IMR-90 (cell line): ENCODE data around the gene DNAJC5. TPM values are rescaled to one million over a fixed set of nuclear protein-coding genes. Genes with fewer than 3 reads are reported as not detected.

Experiments used
- ATAC-seq: fragments of 200-7000 bp; cut with Tn5 transposase; 2 replicates; pipeline ENCODE4 v1.9.1; 2020; ENCODE audit warnings: low read depth, mild to moderate bottlenecking, moderate library complexity
- BruUV-seq: library from RNA; stranded (reverse); fragments of 400-500 nt; replicated peaks from 2 replicates; lab custom pipeline; 2021; lab: Mats Ljungman, UMichigan
- CTCF ChIA-PET: fragments of 300-600 bp; formaldehyde crosslinking; extraction: SDS; loops from one replicate; lab custom pipeline; 2021; ENCODE audit warnings: antibody characterized with exemption; lab: Yijun Ruan, JAX
- POLR2A ChIA-PET: fragments of 300-600 bp; sonication (Branson Sonifier 250); formaldehyde crosslinking; loops from one replicate; lab custom pipeline; 2022; ENCODE audit warnings: antibody characterized with exemption; ENCODE audit not compliant: unreplicated experiment; lab: Charles Lee
- DNase-seq: peaks from one replicate; pipeline ENCODE4 v3.0.0; 2013
- H2AFZ ChIP-seq: replicated peaks from 2 replicates; pipeline ENCODE3; 2013; ENCODE audit warnings: low read length, mild to moderate bottlenecking; ENCODE audit not compliant: poor library complexity
- H2AK5ac ChIP-seq: 2 replicates; pipeline ENCODE4 v1.6.1; 2013; ENCODE audit warnings: low read depth, low read length, inconsistent platforms
- H2AK9ac ChIP-seq: replicated peaks from 2 replicates; pipeline ENCODE3; 2013; ENCODE audit warnings: mild to moderate bottlenecking, low read depth, low read length, moderate library complexity; ENCODE audit not compliant: poor library complexity
- H2BK120ac ChIP-seq: 2 replicates; pipeline ENCODE4 v1.6.1; 2013; ENCODE audit warnings: low read depth, low read length, inconsistent platforms
- H2BK15ac ChIP-seq: 3 replicates; pipeline ENCODE4 v1.6.1; 2013; ENCODE audit warnings: low read depth, low read length, inconsistent platforms
- H2BK20ac ChIP-seq: 2 replicates; pipeline ENCODE4 v1.6.1; 2013; ENCODE audit warnings: low read depth, mild to moderate bottlenecking, inconsistent platforms, low read length, moderate library complexity
- H2BK5ac ChIP-seq: 2 replicates; pipeline ENCODE4 v1.6.1; 2013; ENCODE audit warnings: mild to moderate bottlenecking, low read depth, low read length, inconsistent platforms; ENCODE audit not compliant: poor library complexity, severe bottlenecking
- H3K14ac ChIP-seq: replicated peaks from 2 replicates; pipeline ENCODE4 v1.6.1; 2013; ENCODE audit warnings: low read depth, low read length, inconsistent platforms
- H3K18ac ChIP-seq: 2 replicates; pipeline ENCODE4 v1.6.1; 2013; ENCODE audit warnings: low read depth, low read length, control low read depth
- H3K23ac ChIP-seq: 2 replicates; pipeline ENCODE4 v1.6.1; 2013; ENCODE audit warnings: low read depth, low read length, inconsistent platforms
- H3K27ac ChIP-seq: 2 replicates; pipeline ENCODE4 v1.5.1; 2013; ENCODE audit warnings: mild to moderate bottlenecking, control low read depth, low read length; ENCODE audit not compliant: insufficient read depth
- H3K27me3 ChIP-seq: 2 replicates; pipeline ENCODE4 v1.6.1; 2013; ENCODE audit warnings: low read length; ENCODE audit not compliant: control insufficient read depth, insufficient read depth
- H3K36me3 ChIP-seq: 2 replicates; pipeline ENCODE4 v1.6.1; 2013; ENCODE audit warnings: low read length, mixed read lengths; ENCODE audit not compliant: control insufficient read depth, insufficient read depth
- H3K4ac ChIP-seq: 2 replicates; pipeline ENCODE4 v1.6.1; 2013; ENCODE audit warnings: low read depth, low read length, inconsistent platforms
- H3K4me1 ChIP-seq: 2 replicates; pipeline ENCODE4 v1.6.1; 2013; ENCODE audit warnings: low read length, mixed read lengths; ENCODE audit not compliant: control insufficient read depth, insufficient read depth
- H3K4me2 ChIP-seq: 2 replicates; pipeline ENCODE4 v1.6.1; 2013; ENCODE audit warnings: low read depth, mild to moderate bottlenecking, control low read depth, low read length, moderate library complexity
- H3K4me3 ChIP-seq: 2 replicates; pipeline ENCODE4 v1.5.1; 2013; ENCODE audit warnings: low read depth, mild to moderate bottlenecking, control low read depth, low read length, moderate library complexity; ENCODE audit not compliant: insufficient read depth
- H3K56ac ChIP-seq: 2 replicates; pipeline ENCODE4 v1.6.1; 2013; ENCODE audit warnings: low read length, inconsistent platforms; ENCODE audit not compliant: insufficient read depth; ENCODE audit errors: extremely low read depth
- H3K79me1 ChIP-seq, 2 experiments: 2 replicates each; pipeline ENCODE4 v1.6.1; 2013; ENCODE audit warnings: low read length in 2 of 2, inconsistent platforms in 1 of 2, low read depth in 1 of 2
- H3K9ac ChIP-seq: 2 replicates; pipeline ENCODE4 v1.6.1; 2013; ENCODE audit warnings: low read depth, low read length, control low read depth
- H3K9me1 ChIP-seq: 2 replicates; pipeline ENCODE4 v1.6.1; 2013; ENCODE audit warnings: low read length, inconsistent platforms; ENCODE audit not compliant: insufficient read depth
- H3K9me3 ChIP-seq: 2 replicates; pipeline ENCODE4 v1.6.1; 2013; ENCODE audit warnings: low read length; ENCODE audit not compliant: control insufficient read depth, insufficient read depth
- H4K20me1 ChIP-seq: 2 replicates; pipeline ENCODE4 v1.6.1; 2013; ENCODE audit warnings: low read length, inconsistent platforms; ENCODE audit not compliant: insufficient read depth
- H4K5ac ChIP-seq: 2 replicates; pipeline ENCODE4 v1.6.1; 2013; ENCODE audit warnings: mild to moderate bottlenecking, low read depth, low read length, control low read depth
- H4K8ac ChIP-seq, 2 experiments: 2 replicates each; pipeline ENCODE4 v1.6.1; 2013; ENCODE audit warnings: low read depth in 2 of 2, low read length in 2 of 2, control low read depth in 1 of 2, inconsistent platforms in 1 of 2
- H4K91ac ChIP-seq: 2 replicates; pipeline ENCODE4 v1.6.1; 2013; ENCODE audit warnings: low read depth, low read length, inconsistent platforms; ENCODE audit not compliant: insufficient read depth
- CEBPB ChIP-seq: IDR thresholded peaks from 2 replicates; pipeline ENCODE4 v1.6.1; 2012; ENCODE audit warnings: low read depth, low read length, improper control_type of control experiment
- FOS ChIP-seq: fragments of 150-350 bp; IDR thresholded peaks from 2 replicates; pipeline ENCODE4 v1.6.1; 2016; ENCODE audit warnings: low read depth, low read length
- RCOR1 ChIP-seq: IDR thresholded peaks from 2 replicates; pipeline ENCODE4 v1.6.1; 2012; ENCODE audit warnings: mild to moderate bottlenecking, low read length, improper control_type of control experiment; ENCODE audit not compliant: insufficient replicate concordance
- WGBS, 2 experiments: methylation state at CpG; one replicate each; pipeline versions ENCODE4 v1.1.5 to v1.1.7; 2013; ENCODE audit warnings: missing lambda C conversion rate in 2 of 2; ENCODE audit not compliant: insufficient read length in 1 of 2; ENCODE audit errors: extremely low coverage in 2 of 2; 5-methylcytosine and 5-hydroxymethylcytosine counted together
- dilution Hi-C: fragments of 300-500 bp; cut with HindIII; formaldehyde crosslinking; loops from one replicate; pipeline ENCODE4 v1.14.3; 2018; ENCODE audit warnings: low sequenced_read_pairs; ENCODE audit not compliant: unreplicated experiment
- in situ Hi-C: fragments of 300-500 bp; cut with MboI; formaldehyde crosslinking; loops from 3 replicates; pipeline ENCODE4 v1.14.3; 2019; ENCODE audit warnings: low sequenced_read_pairs, inconsistent platforms, mixed read lengths
- intact Hi-C: fragments of 100-400 bp; cut with micrococcal nuclease; formaldehyde crosslinking; loops from 2 replicates; pipeline ENCODE4 v1.10.0; 2022
- polyA plus RNA-seq, 3 experiments: library from polyadenylated mRNA; depleted of rRNA; stranded (reverse); fragments of >200 nt; gene quantifications; 2 replicates each; pipeline ENCODE4 v1.2.3, GENCODE V29; 2012; ENCODE audit warnings: low replicate concordance in 1 of 3
- total RNA-seq: library from RNA; depleted of rRNA; stranded (reverse); fragments of >200 nt; gene quantifications from 2 replicates; pipeline ENCODE4 v1.2.3, GENCODE V29; 2012

DNAJC5 gene
- total and polyA plus RNA-seq, 2 of the 4 experiments (the other 2 are of a cell fraction): 35.6 to 45.2 TPM

DNA sequence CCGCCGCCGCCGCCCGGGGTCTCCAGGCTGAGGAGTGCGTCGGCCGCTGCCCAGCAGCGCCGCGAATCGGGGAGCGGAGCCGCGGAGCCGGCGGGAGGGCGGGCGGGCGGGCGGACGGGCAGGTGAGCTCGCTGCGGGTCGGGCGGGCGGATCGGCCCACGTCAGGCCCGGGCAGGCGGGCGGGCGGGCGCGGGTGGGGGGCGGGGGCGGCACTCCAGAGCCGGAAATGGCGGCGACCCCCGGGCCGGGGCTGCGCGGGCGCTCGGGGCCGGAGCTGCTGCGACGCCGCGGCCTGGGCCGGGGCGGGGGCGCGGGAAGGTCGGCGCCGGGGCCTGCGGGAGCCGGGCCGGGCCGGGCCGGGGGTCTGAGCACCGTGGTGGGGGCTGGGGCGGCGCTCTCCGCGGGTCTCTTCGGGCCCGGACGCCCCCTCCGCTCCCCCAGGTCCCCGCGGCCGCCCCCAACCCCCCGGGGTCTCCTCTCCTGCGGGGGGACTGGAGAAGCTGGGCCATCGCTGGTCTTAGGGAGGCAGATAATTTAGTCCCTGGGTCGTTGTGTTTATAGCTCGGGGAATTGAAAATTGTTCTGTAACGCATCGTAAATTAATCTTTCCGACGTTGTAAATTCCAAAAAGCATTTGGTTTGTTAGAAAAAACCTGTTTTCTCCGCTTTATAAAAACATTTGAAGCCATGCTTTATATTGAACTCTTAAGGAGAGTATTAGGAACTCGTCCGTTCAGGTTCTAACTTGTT lies 451 bp downstream of the DNAJC5 start (continued):
- TF ChIP-seq FOS: no peak
- TF ChIP-seq RCOR1: no peak

DNA sequence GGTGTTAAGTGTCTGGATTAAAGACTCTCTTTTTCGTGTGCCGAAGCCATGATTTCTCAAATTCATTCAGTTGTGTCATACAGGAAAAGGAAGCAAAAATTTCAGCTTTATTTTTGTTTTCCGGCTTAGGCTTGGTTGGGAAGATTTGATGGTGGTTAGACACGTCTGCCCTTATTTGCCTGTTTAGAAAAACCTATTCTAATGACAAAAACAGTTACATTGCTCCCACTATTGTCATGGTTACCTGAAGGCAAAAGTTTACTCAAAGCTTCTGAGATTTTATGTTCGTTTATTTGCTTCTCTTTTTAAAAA lies 982 bp downstream of the DNAJC5 start:
- Histone ChIP-seq H3K27me3 (no peaks in the 10 kb centered on the region), H2AK9ac (no peak overlapping the region), H3K79me1 (peaks cover 6 to 59% of the 10 kb centered on the region in 2 experiments; a peak in 3 of 4 replicates), H2BK5ac (peak overlapping the region; percentile 51), H3K56ac (peak overlapping the region; percentile 64; the same call in 1 of the 2 replicates), H2BK15ac (no peak overlapping the region), H4K20me1 (peaks cover 76% of the 10 kb centered on the region), H2BK120ac (no peak overlapping the region), H4K5ac (no peak overlapping the region), H3K14ac (peak overlapping the region; percentile 4), H3K23ac (peak overlapping the region; percentile 73), H3K18ac (peak overlapping the region; percentile 14; the same call in 1 of the 2 replicates), H4K8ac (no peak overlapping the region), H2BK20ac (no peak overlapping the region), H2AFZ (no peak overlapping the region), H2AK5ac (no peak overlapping the region), H3K4me3 (peak overlapping the region; percentile 86), H3K36me3 (peaks cover 25% of the 10 kb centered on the region), H3K4ac (no peak overlapping the region), H3K9ac (peak overlapping the region; percentile 93; the same call in 1 of the 2 replicates), H3K27ac (0 out of 2 replicates have a peak overlapping the region, but pooled peaks have one; percentile 3), H3K9me3 (no peaks in the 10 kb centered on the region), H3K4me2 (peak overlapping the region; percentile 84), H4K91ac (no peak overlapping the region), H3K4me1 (peaks cover 14% of the 10 kb centered on the region), H3K9me1 (peaks cover 16% of the 10 kb centered on the region)
- in situ Hi-C loops: no loop called here
- DNase-seq: peak; percentile 20
- dilution Hi-C loops: no loop called here
- BruUV-seq: no TSS peak
- TF ChIP-seq CEBPB: no peak
- intact Hi-C loops: loop anchor here (2.0 kb wide), 1 partner anchor 161 kb away; no protein-coding TSS in a partner anchor
- ATAC-seq: no peak
- ChIA-PET CTCF (interaction anchor here (1.0 kb wide), 1 partner anchor 358 kb away, joined by 3 read pairs; no protein-coding TSS in a partner anchor), POLR2A (interaction anchor here (0.6 kb wide), 1 partner anchor 12 kb away, joined by 3 read pairs; no protein-coding TSS in a partner anchor)
- WGBS, 2 experiments: no CpG with 5 or more reads among the region's 5 CpGs
